HepG2 (cell line): Measurements from ENCODE around the gene RASIP1. TPM values are rescaled to one million over a fixed set of nuclear protein-coding genes. Genes with fewer than 3 reads are reported as not detected.
A peak's percentile ranks its signal among the peaks of the same experiment; 100 is the strongest.

Source experiments
- HOXA3 ChIP-seq: sonication (generic); formaldehyde crosslinking; IDR thresholded peaks from 2 replicates; pipeline ENCODE4 v1.5.0; 2020; ENCODE audit warnings: missing genetic modification reagents
- MTA1 ChIP-seq: sonication (generic); formaldehyde crosslinking; IDR thresholded peaks from 2 replicates; pipeline ENCODE4 v1.4.0; 2020; ENCODE audit warnings: missing genetic modification reagents, mild to moderate bottlenecking, borderline replicate concordance
- NFIC ChIP-seq: IDR thresholded peaks from 2 replicates; pipeline ENCODE4 v1.6.1; 2012; ENCODE audit warnings: mild to moderate bottlenecking, low read length, inconsistent platforms
- NPAS2 ChIP-seq: sonication (generic); formaldehyde crosslinking; IDR thresholded peaks from 2 replicates; pipeline ENCODE4 v1.8.0; 2022; ENCODE audit warnings: mild to moderate bottlenecking, missing genetic modification reagents, borderline replicate concordance
- RFX1 ChIP-seq: fragments of 450-650 bp; IDR thresholded peaks from 2 replicates; pipeline ENCODE4 v1.6.1; 2017
- SSRP1 ChIP-seq: IDR thresholded peaks from 2 replicates; pipeline ENCODE4 v1.6.1; 2016; ENCODE audit warnings: control low read depth
- ZNF709 ChIP-seq: sonication (generic); formaldehyde crosslinking; IDR thresholded peaks from 2 replicates; pipeline ENCODE4 v1.5.0; 2020; ENCODE audit warnings: mild to moderate bottlenecking, missing genetic modification reagents
- polyA plus RNA-seq, 8 experiments: library from polyadenylated mRNA; depleted of rRNA in 3 of 8; stranded (reverse) in 7 of 8; unstranded in 1 of 8; fragments of >200 nt; fragmentation: Illumina TruSeq in 4 of 8; extraction: Trizol in 4 of 8; gene quantifications; 2 replicates each; pipeline versions ENCODE4 v1.2.1 to v1.2.3, GENCODE V29; 2011 to 2016; ENCODE audit warnings: low read depth in 4 of 8, missing spikeins in 1 of 8, mixed read lengths in 1 of 8; ENCODE audit not compliant: insufficient read depth in 1 of 8
- total RNA-seq, 5 experiments: library from RNA; depleted of rRNA; stranded (reverse); fragments of >200 nt; fragmentation: Illumina TruSeq; extraction: Trizol; gene quantifications; 2 replicates each; pipeline ENCODE4 v1.2.3, GENCODE V29; 2016; ENCODE audit warnings: low read depth in 1 of 5
- TF ChIP-seq, protein P1 (sequence below): sonication (generic); formaldehyde crosslinking; IDR thresholded peaks from 2 replicates; pipeline ENCODE4 v1.5.1; 2020; ENCODE audit warnings: missing genetic modification reagents, mild to moderate bottlenecking, borderline replicate concordance
- TF ChIP-seq, protein P2 (sequence below): sonication (generic); formaldehyde crosslinking; IDR thresholded peaks from 2 replicates; pipeline ENCODE4 v1.4.0; 2020; ENCODE audit warnings: missing genetic modification reagents, mild to moderate bottlenecking, borderline replicate concordance
- TF ChIP-seq, protein P3 (sequence below): sonication (generic); formaldehyde crosslinking; conservative IDR thresholded peaks from 2 replicates; pipeline ENCODE4 v1.4.0; 2020; ENCODE audit warnings: mild to moderate bottlenecking, missing genetic modification reagents, moderate library complexity
- TF ChIP-seq, protein P4 (sequence below): sonication (generic); formaldehyde crosslinking; IDR thresholded peaks from 2 replicates; pipeline ENCODE4 v1.4.0; 2020; ENCODE audit warnings: missing genetic modification reagents, borderline replicate concordance
- TF ChIP-seq, protein P5 (sequence below): sonication (generic); formaldehyde crosslinking; IDR thresholded peaks from 2 replicates; pipeline ENCODE4 v1.8.1; 2022; ENCODE audit warnings: low read depth, mild to moderate bottlenecking, missing genetic modification reagents

Gene RASIP1
- total and polyA plus RNA-seq, 2 of the 13 experiments (the other 11 are each of a cell fraction or from before 2014, with no cell fraction given), result 0.44 to 0.58 TPM

DNA sequence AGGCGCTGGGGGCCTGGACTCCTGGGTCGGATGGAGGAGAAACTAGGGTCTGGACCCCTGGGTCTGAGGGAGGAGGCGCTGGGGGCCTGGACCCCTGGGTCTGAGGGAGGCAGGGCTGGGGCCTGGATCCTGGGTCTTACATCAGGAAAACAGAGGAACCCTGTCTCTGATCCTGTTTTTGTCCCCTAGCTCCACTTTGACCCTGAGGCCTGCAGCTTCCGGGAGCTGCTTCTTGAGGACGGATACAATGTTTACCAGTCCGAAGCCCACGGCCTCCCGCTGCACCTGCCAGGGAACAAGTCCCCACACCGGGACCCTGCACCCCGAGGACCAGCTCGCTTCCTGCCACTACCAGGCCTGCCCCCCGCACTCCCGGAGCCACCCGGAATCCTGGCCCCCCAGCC, 17.3 kb upstream of the RASIP1 start (continued):
- TF ChIP-seq, protein P1, sequence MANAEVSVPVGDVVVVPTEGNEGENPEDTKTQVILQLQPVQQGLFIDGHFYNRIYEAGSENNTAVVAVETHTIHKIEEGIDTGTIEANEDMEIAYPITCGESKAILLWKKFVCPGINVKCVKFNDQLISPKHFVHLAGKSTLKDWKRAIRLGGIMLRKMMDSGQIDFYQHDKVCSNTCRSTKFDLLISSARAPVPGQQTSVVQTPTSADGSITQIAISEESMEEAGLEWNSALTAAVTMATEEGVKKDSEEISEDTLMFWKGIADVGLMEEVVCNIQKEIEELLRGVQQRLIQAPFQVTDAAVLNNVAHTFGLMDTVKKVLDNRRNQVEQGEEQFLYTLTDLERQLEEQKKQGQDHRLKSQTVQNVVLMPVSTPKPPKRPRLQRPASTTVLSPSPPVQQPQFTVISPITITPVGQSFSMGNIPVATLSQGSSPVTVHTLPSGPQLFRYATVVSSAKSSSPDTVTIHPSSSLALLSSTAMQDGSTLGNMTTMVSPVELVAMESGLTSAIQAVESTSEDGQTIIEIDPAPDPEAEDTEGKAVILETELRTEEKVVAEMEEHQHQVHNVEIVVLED (CRISPR knock-in tag), result no peak
- peak; percentile 59; the same call in 1 of the 2 replicates for TF ChIP-seq HOXA3 (CRISPR knock-in tag)
- no peak for TF ChIP-seq RFX1
- TF ChIP-seq, protein P2, sequence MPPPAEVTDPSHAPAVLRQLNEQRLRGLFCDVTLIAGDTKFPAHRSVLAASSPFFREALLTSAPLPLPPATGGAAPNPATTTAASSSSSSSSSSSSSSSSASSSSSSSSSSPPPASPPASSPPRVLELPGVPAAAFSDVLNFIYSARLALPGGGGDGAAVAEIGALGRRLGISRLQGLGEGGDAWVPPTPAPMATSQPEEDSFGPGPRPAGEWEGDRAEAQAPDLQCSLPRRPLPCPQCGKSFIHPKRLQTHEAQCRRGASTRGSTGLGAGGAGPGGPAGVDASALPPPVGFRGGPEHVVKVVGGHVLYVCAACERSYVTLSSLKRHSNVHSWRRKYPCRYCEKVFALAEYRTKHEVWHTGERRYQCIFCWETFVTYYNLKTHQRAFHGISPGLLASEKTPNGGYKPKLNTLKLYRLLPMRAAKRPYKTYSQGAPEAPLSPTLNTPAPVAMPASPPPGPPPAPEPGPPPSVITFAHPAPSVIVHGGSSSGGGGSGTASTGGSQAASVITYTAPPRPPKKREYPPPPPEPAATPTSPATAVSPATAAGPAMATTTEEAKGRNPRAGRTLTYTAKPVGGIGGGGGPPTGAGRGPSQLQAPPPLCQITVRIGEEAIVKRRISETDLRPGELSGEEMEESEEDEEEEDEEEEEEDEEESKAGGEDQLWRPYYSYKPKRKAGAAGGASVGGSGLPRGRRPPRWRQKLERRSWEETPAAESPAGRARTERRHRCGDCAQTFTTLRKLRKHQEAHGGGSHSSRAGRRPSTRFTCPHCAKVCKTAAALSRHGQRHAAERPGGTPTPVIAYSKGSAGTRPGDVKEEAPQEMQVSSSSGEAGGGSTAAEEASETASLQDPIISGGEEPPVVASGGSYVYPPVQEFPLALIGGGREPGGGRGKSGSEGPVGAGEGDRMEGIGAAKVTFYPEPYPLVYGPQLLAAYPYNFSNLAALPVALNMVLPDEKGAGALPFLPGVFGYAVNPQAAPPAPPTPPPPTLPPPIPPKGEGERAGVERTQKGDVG (CRISPR knock-in tag), result no peak
- TF ChIP-seq, protein P3, sequence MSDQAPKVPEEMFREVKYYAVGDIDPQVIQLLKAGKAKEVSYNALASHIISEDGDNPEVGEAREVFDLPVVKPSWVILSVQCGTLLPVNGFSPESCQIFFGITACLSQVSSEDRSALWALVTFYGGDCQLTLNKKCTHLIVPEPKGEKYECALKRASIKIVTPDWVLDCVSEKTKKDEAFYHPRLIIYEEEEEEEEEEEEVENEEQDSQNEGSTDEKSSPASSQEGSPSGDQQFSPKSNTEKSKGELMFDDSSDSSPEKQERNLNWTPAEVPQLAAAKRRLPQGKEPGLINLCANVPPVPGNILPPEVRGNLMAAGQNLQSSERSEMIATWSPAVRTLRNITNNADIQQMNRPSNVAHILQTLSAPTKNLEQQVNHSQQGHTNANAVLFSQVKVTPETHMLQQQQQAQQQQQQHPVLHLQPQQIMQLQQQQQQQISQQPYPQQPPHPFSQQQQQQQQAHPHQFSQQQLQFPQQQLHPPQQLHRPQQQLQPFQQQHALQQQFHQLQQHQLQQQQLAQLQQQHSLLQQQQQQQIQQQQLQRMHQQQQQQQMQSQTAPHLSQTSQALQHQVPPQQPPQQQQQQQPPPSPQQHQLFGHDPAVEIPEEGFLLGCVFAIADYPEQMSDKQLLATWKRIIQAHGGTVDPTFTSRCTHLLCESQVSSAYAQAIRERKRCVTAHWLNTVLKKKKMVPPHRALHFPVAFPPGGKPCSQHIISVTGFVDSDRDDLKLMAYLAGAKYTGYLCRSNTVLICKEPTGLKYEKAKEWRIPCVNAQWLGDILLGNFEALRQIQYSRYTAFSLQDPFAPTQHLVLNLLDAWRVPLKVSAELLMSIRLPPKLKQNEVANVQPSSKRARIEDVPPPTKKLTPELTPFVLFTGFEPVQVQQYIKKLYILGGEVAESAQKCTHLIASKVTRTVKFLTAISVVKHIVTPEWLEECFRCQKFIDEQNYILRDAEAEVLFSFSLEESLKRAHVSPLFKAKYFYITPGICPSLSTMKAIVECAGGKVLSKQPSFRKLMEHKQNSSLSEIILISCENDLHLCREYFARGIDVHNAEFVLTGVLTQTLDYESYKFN (CRISPR knock-in tag), result peak; percentile 83
- TF ChIP-seq, protein P4, sequence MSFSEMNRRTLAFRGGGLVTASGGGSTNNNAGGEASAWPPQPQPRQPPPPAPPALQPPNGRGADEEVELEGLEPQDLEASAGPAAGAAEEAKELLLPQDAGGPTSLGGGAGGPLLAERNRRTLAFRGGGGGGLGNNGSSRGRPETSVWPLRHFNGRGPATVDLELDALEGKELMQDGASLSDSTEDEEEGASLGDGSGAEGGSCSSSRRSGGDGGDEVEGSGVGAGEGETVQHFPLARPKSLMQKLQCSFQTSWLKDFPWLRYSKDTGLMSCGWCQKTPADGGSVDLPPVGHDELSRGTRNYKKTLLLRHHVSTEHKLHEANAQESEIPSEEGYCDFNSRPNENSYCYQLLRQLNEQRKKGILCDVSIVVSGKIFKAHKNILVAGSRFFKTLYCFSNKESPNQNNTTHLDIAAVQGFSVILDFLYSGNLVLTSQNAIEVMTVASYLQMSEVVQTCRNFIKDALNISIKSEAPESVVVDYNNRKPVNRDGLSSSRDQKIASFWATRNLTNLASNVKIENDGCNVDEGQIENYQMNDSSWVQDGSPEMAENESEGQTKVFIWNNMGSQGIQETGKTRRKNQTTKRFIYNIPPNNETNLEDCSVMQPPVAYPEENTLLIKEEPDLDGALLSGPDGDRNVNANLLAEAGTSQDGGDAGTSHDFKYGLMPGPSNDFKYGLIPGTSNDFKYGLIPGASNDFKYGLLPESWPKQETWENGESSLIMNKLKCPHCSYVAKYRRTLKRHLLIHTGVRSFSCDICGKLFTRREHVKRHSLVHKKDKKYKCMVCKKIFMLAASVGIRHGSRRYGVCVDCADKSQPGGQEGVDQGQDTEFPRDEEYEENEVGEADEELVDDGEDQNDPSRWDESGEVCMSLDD (CRISPR knock-in tag), result 0 out of 2 replicates have a peak, but pooled peaks have one; percentile 45
- TF ChIP-seq, protein P5, sequence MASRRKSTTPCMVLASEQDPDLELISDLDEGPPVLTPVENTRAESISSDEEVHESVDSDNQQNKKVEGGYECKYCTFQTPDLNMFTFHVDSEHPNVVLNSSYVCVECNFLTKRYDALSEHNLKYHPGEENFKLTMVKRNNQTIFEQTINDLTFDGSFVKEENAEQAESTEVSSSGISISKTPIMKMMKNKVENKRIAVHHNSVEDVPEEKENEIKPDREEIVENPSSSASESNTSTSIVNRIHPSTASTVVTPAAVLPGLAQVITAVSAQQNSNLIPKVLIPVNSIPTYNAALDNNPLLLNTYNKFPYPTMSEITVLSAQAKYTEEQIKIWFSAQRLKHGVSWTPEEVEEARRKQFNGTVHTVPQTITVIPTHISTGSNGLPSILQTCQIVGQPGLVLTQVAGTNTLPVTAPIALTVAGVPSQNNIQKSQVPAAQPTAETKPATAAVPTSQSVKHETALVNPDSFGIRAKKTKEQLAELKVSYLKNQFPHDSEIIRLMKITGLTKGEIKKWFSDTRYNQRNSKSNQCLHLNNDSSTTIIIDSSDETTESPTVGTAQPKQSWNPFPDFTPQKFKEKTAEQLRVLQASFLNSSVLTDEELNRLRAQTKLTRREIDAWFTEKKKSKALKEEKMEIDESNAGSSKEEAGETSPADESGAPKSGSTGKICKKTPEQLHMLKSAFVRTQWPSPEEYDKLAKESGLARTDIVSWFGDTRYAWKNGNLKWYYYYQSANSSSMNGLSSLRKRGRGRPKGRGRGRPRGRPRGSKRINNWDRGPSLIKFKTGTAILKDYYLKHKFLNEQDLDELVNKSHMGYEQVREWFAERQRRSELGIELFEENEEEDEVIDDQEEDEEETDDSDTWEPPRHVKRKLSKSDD, result no peak
- peak; percentile 55; the same call in 1 of the 2 replicates for TF ChIP-seq MTA1
- TF ChIP-seq NPAS2, result no peak
- no peak for TF ChIP-seq NFIC
- TF ChIP-seq SSRP1 (CRISPR knock-in tag), result no peak
- no peak for TF ChIP-seq ZNF709 (CRISPR knock-in tag)
